Upper lobe of left lung (tissue), 6 donors: ENCODE measurements around the gene NELFE. TPM values are rescaled to one million over a fixed set of nuclear protein-coding genes. Genes with fewer than 3 reads are reported as not detected.

Experiments
- ATAC-seq, 2 donors: fragments of 200-7000 bp; cut with Tn5 transposase; one replicate each; pipeline ENCODE4 v1.9.1; 2022; ENCODE audit warnings: mild to moderate bottlenecking in 2 of 2, moderate library complexity in 2 of 2; ENCODE audit not compliant: low FRiP score in 2 of 2
- DNase-seq, 2 donors: peaks; one replicate each; pipeline ENCODE4 v3.0.0-alpha.2; 2019 to 2020
- H3K27ac ChIP-seq, 4 donors: fragments of 200-600 bp; sonication (generic); one replicate each; pipeline ENCODE4 v1.5.1; 2016 to 2019
- H3K27me3 ChIP-seq, 4 donors: fragments of 200-600 bp; sonication (generic); one replicate each; pipeline ENCODE4 v1.5.1; 2017 to 2019
- H3K36me3 ChIP-seq, 4 donors: fragments of 200-600 bp; sonication (generic); one replicate each; pipeline ENCODE4 v1.5.1; 2016 to 2019
- H3K4me1 ChIP-seq, 4 donors: fragments of 200-600 bp; sonication (generic); one replicate each; pipeline ENCODE4 v1.5.1; 2018 to 2019
- H3K4me3 ChIP-seq, 4 donors: fragments of 200-600 bp; sonication (generic); one replicate each; pipeline ENCODE4 v1.5.1; 2017 to 2019; ENCODE audit warnings: mild to moderate bottlenecking in 2 of 4, moderate library complexity in 1 of 4
- H3K9me3 ChIP-seq, 4 donors: fragments of 200-600 bp; sonication (generic); one replicate each; pipeline ENCODE4 v1.5.1; 2018 to 2019
- CTCF ChIP-seq, 6 experiments: fragments of 450-650 bp in 4 of 6; fragments of 200-600 bp in 2 of 6; sonication (generic) in 2 of 6; IDR thresholded peaks; one replicate each; pipeline ENCODE4 v1.5.1; 2016 to 2019; ENCODE audit warnings: antibody characterized with exemption in 6 of 6
- EP300 ChIP-seq, 4 donors: sonication (generic); formaldehyde crosslinking; IDR thresholded peaks; one replicate each; pipeline ENCODE4 v1.5.1; 2017; ENCODE audit warnings: antibody characterized with exemption in 4 of 4, control low read depth in 2 of 4
- POLR2A ChIP-seq, 4 donors: fragments of 450-650 bp; IDR thresholded peaks; one replicate each; pipeline ENCODE4 v1.5.1; 2016 to 2017; ENCODE audit warnings: antibody characterized with exemption in 4 of 4, mild to moderate bottlenecking in 2 of 4
- POLR2AphosphoS5 ChIP-seq, 2 donors: sonication (generic); formaldehyde crosslinking; IDR thresholded peaks; one replicate each; pipeline ENCODE4 v1.5.1; 2017; ENCODE audit warnings: antibody characterized with exemption in 2 of 2
- WGBS, 2 donors: methylation state at CpG; one replicate each; pipeline ENCODE4 v1.1.5; 2017 to 2018; 5-methylcytosine and 5-hydroxymethylcytosine counted together
- total RNA-seq, 6 donors: library from RNA; depleted of rRNA in 4 of 6; stranded (reverse); fragments of >200 nt in 4 of 6; gene quantifications; one replicate each; pipeline versions ENCODE4 v1.1.0 to v1.2.1, GENCODE V29; 2016 to 2021
- donor health status: DM: no; HTN: no; CAD: no; lungs with moderate emphysema.
- donor health status: DM: no; HTN: yes; CAD: no; lungs with severe emphysema.

The NELFE gene
- total RNA-seq, 6 donors from 2014 or later = 42.8 to 84.2 (median 63.0) TPM

DNA sequence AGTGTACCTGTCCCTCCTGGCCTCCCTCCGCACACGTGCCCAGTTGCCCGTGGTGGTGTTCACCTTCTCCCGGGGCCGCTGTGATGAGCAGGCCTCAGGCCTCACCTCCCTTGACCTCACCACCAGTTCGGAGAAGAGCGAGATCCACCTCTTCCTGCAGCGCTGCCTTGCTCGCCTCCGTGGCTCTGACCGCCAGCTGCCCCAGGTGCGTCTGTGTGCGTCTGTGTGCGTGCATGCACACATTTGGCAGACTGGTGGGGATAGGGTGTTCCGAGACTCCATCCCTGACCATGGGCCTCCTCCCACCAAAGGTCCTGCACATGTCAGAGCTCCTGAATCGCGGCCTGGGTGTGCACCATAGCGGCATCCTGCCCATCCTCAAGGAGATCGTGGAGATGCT is 5.2 kb upstream of the NELFE start:
- Histone ChIP-seq H3K27me3 (no peaks in the 10 kb centered on the region), H3K27ac (no peak overlapping the region), H3K36me3 (peaks cover 50 to 88% (median 77%) of the 10 kb centered on the region in 4 donors), H3K4me1 (peaks cover 7 to 12% (median 10%) of the 10 kb centered on the region in 4 donors), H3K4me3 (no peak overlapping the region), H3K9me3 (no peaks in the 10 kb centered on the region)
- DNase-seq (peak in 1 of 2 donors; percentile 69), ATAC-seq (no peak)
- 94 to 96% methylated on average over 15 to 19 of the region's 19 CpGs for WGBS, 2 donors
- TF ChIP-seq POLR2A (IDR thresholded peaks at IDR 0.05) = no peak
- no peak for TF ChIP-seq POLR2AphosphoS5 (IDR thresholded peaks at IDR 0.05)
- no peak for TF ChIP-seq CTCF (IDR thresholded peaks at IDR 0.05)
- TF ChIP-seq EP300 (IDR thresholded peaks at IDR 0.05) = no peak

- Histone ChIP-seq H3K4me3 (no peak overlapping the region), H3K27me3 (no peaks in the 10 kb centered on the region), H3K27ac (no peak overlapping the region), H3K36me3 (peaks cover 37 to 73% (median 58%) of the 10 kb centered on the region in 4 donors), H3K9me3 (no peaks in the 10 kb centered on the region), H3K4me1 (peaks cover 17 to 21% (median 19%) of the 10 kb centered on the region in 4 donors)
- TF ChIP-seq CTCF (IDR thresholded peaks at IDR 0.05) (no peak), EP300 (IDR thresholded peaks at IDR 0.05) (no peak), POLR2AphosphoS5 (IDR thresholded peaks at IDR 0.05) (no peak), POLR2A (IDR thresholded peaks at IDR 0.05) (no peak)
- no peak for ATAC-seq
- no peak for DNase-seq
- WGBS, 2 donors = 95 to 100% methylated on average over 12 of the region's 12 CpGs
Measured at GRCh38 chr6:31961616-31962015, 2.8 kb upstream of the NELFE start.

DNA sequence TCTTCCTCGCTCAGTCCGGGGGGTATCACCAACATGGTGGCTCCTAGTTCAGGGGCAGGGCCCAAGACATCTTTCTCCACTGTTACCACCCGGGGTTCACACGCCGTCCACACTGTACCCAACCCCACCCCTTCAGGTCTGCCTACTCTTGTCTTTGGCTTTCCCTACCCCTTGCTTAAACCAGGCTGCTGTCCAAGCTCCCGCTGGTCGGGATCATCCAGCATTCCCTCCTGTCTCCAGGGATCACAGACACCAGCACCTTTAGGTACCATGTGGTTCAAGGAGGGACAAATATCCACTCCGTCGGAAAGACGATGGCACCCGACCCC is 395 bp downstream of the NELFE start:
- TF ChIP-seq POLR2AphosphoS5 (IDR thresholded peaks at IDR 0.05) (no peak), CTCF (IDR thresholded peaks at IDR 0.05) (no peak), EP300 (IDR thresholded peaks at IDR 0.05) (no peak)

DNA sequence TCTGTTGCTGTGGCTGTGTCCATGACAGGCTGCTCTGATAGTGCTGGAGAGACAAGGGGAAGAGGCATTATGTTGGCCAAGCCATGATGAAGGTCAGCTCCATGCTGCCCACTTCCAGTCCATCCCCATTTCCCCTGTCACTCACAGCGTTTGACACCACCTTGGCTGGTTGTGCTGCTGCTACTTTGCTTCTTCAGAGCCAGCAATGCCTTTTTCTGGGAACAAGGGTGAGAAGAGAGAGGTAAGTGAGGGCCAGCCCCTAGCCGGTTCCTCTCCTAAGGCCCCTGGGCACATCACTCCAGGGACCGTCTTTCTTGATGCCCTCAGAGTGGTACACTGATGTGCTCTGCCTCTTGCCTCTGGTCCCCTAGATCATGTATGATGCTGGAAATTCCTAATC is 2.0 kb downstream of the NELFE start:
- Histone ChIP-seq H3K27me3 (no peaks in the 10 kb centered on the region), H3K36me3 (peaks cover 22 to 73% (median 51%) of the 10 kb centered on the region in 4 donors), H3K4me1 (peaks cover 17 to 25% (median 19%) of the 10 kb centered on the region in 4 donors), H3K4me3 (no peak overlapping the region), H3K9me3 (no peaks in the 10 kb centered on the region), H3K27ac (no peak overlapping the region)
- TF ChIP-seq POLR2AphosphoS5 (IDR thresholded peaks at IDR 0.05) (no peak), POLR2A (IDR thresholded peaks at IDR 0.05) (no peak), EP300 (IDR thresholded peaks at IDR 0.05) (no peak), CTCF (IDR thresholded peaks at IDR 0.05) (no peak)
- ATAC-seq (no peak), DNase-seq (no peak)
- 92 to 95% methylated on average over 3 of the region's 3 CpGs for WGBS, 2 donors

More for the DNA sequence above, 395 bp downstream of the NELFE start:
- WGBS, 2 donors = 10 to 13% methylated on average over 11 of the region's 11 CpGs
- DNase-seq = no peak
- peak overlapping the region; percentile 85 to 90 (median 88) for H3K27ac ChIP-seq
- H3K4me3 ChIP-seq = peak overlapping the region; percentile 74 to 94 (median 78)
- H3K27me3 ChIP-seq = no peaks in the 10 kb centered on the region
- peaks cover 17 to 21% (median 19%) of the 10 kb centered on the region in 4 donors for H3K4me1 ChIP-seq
- peaks cover 35 to 73% (median 59%) of the 10 kb centered on the region in 4 donors for H3K36me3 ChIP-seq
- no peaks in the 10 kb centered on the region for H3K9me3 ChIP-seq
- peak in 1 of 2 donors; percentile 12 for ATAC-seq

- peaks cover 21 to 76% (median 57%) of the 10 kb centered on the region in 4 donors for H3K36me3 ChIP-seq
- WGBS, 2 donors = 95 to 97% methylated on average over 28 of the region's 28 CpGs
- peaks cover 10 to 17% (median 14%) of the 10 kb centered on the region in 4 donors for H3K4me1 ChIP-seq
- H3K9me3 ChIP-seq = no peaks in the 10 kb centered on the region
- no peak overlapping the region for H3K4me3 ChIP-seq
- no peaks in the 10 kb centered on the region for H3K27me3 ChIP-seq
- no peak overlapping the region for H3K27ac ChIP-seq
- TF ChIP-seq EP300 (IDR thresholded peaks at IDR 0.05) = no peak
- no peak for TF ChIP-seq POLR2A (IDR thresholded peaks at IDR 0.05)
- TF ChIP-seq POLR2AphosphoS5 (IDR thresholded peaks at IDR 0.05) = no peak
- TF ChIP-seq CTCF (IDR thresholded peaks at IDR 0.05) = no peak
- peak in 1 of 2 donors; percentile 73 for DNase-seq
- ATAC-seq = no peak
Measured at GRCh38 chr6:31954511-31954910, 4.3 kb downstream of the NELFE start.
